Body of pancreas (tissue), 4 donors: ENCODE results near the gene RBM4B.

Source experiments
- POLR2A ChIP-seq, 3 donors: fragments of 450-650 bp; IDR thresholded peaks; one replicate each; pipeline ENCODE4 v1.6.1; 2016; ENCODE audit warnings: antibody characterized with exemption in 3 of 3, mild to moderate bottlenecking in 2 of 3
- TF ChIP-seq, protein P1 (sequence below), 7 experiments: fragments of 450-650 bp in 4 of 7; fragments of 200-600 bp in 3 of 7; sonication (generic) in 3 of 7; IDR thresholded peaks; one replicate each; pipeline ENCODE4 v1.5.1; 2016 to 2019; ENCODE audit warnings: antibody characterized with exemption in 7 of 7

DNA sequence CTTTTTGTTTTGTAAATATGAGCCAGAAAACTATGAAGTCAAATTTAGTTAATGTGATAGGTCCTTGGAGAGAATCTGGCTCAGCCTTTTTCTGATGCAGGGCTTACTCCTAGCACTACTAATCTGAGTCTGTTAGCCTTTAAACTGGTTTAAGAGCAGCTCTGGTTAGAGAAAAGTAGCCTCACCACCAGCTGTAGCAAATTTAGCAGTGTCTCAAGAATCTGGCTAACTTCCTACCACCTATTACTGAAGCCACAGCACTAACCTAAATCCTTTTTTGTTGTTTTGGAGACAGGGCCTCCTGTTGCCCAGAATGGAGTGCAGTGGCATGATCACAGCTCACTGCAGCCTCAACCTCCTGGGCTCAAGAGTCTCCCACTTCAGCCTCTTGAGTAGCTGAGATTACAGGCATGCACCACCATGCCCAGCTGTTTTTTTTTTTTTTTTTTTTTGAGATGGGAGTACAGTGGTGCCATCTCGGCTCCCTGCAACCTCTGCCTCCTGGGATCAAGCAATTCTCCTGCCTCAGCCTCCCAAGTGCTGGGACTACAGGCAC lies 13.9 kb downstream of the RBM4B start:
- no peak for TF ChIP-seq POLR2A (IDR thresholded peaks at IDR 0.05)
- TF ChIP-seq, protein P1, sequence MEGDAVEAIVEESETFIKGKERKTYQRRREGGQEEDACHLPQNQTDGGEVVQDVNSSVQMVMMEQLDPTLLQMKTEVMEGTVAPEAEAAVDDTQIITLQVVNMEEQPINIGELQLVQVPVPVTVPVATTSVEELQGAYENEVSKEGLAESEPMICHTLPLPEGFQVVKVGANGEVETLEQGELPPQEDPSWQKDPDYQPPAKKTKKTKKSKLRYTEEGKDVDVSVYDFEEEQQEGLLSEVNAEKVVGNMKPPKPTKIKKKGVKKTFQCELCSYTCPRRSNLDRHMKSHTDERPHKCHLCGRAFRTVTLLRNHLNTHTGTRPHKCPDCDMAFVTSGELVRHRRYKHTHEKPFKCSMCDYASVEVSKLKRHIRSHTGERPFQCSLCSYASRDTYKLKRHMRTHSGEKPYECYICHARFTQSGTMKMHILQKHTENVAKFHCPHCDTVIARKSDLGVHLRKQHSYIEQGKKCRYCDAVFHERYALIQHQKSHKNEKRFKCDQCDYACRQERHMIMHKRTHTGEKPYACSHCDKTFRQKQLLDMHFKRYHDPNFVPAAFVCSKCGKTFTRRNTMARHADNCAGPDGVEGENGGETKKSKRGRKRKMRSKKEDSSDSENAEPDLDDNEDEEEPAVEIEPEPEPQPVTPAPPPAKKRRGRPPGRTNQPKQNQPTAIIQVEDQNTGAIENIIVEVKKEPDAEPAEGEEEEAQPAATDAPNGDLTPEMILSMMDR (IDR thresholded peaks at IDR 0.05), result no peak
